RCC 7860 (cell line): ENCODE measurements around the gene CRYBB2.
"Not testable (repeated sequence)": the region's sequence is repeated elsewhere in the genome, so short reads cannot be mapped to it uniquely, and the experiment has no call there.

Source experiments
- DNase-seq: peaks from one replicate; pipeline ENCODE4 v3.0.0-alpha.2; 2015; ENCODE audit warnings: low spot score
- FAIRE-seq: peaks from 2 replicates; lab custom pipeline; 2012; peaks lifted over from hg19 to GRCh38; lab: Jason Lieb, UNC

Gene CRYBB2, protein sequence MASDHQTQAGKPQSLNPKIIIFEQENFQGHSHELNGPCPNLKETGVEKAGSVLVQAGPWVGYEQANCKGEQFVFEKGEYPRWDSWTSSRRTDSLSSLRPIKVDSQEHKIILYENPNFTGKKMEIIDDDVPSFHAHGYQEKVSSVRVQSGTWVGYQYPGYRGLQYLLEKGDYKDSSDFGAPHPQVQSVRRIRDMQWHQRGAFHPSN

DNA sequence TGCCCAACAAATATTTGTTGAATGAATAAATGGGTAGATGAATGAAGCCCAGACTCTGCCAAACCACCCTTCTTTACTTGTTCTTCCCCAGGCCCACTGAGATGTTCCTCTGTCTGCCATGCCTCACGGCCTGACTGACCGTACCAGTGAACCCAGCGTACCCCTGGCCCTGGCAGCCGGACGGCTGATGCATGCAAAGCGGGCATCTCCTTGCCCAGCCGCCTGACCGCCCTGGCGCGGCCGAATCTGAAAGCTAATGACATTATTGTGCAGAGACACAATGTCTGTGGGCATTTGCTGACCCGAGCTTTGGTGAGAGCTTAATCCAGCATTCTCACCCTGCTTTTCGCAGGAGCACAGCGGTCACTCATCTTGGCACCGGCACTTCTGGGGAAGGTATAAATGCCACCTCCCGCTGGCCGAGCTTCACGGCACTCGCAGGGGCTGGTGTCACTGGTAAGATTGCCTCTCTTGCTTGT, at the start of gene CRYBB2:
Gene CRYBB2, plus strand, starts transcription at position 429 of the 479 bp plus-strand sequence. CDS start 1,791 bp downstream, outside the sequence.
- FAIRE-seq (no peak), DNase-seq (no peak)

DNA sequence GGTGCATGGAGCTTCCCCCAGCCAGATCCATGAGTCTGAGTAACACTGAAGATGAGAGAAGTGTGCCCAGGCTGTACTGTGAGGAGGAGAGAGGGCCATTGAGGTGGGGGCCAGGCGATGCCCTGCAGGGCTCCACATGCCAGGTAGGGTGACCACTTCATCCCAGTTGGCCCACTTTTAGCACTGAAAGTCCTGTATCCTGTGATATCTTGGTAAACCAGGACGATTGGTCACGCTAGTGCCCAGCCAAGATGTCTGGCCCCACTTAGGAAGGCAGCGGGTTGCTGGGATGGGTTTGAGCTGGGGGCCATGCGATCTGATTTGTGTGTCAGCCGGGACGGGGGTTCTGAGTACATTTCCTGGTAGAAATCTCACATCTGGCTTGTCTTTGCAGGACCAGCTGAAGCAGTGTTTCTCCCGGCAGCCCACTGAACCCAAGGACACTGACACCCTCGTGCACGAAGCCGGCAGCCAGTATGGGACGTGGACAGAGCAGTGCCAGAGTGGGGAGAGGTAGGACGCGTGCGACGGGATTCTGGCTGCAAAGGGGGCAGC, 48.9 kb upstream of the CRYBB2 start:
- no peak for FAIRE-seq
- no peak for DNase-seq

DNA sequence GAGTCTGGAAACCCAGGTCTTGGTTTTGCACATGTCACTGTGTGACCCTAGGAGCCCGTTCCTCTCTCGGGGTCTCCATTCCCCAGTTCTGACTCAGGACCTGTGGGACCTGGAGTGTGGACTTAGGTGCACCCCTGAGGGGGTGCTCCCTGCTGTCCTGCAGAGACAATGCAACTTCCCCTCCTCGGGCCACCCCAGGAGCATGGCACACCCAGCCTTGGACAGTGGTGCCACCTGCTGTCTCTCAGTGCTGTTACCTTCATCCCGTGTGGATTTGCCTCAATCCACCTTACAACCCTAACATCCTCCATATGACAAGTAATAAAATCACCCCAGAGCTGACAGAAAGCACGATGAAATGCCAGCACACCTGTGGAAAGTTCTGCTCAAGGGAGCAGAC, 47.3 kb upstream of the CRYBB2 start:
- FAIRE-seq = no peak
- no peak for DNase-seq

DNA sequence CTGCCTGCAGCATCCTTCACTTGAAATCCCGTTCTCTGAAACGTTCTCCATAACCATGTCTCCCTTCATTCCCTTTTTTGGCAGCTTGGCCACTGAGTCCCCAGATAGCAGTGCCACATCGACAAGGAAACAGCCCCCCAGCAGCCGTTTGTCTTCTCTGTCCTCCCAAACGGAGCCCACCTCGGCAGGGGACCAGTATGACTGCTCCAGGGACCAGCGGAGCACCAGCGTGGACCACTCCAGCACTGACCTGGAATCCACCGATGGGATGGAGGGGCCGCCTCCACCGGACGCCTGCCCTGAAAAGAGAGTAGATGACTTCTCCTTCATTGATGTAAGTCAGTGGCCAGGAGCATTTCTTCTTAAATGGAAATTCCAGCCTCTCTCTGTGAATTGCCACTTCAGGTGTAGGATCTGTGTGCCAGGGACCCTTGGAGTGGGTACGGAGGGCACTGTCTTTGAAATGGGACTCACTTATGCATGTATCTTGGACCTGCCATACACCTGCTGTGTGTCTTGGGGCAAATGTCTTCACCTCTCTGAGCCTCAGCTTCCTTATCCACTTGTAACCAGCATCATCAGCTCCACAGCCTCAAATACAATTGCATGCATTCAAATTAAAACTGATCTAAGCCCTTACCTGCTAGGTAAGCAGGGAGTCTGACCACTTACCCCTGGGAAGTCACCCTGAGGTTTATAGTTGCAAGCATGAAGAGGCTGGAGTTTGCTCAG, 45.1 kb upstream of the CRYBB2 start:
- DNase-seq = no peak
- FAIRE-seq = no peak

DNA sequence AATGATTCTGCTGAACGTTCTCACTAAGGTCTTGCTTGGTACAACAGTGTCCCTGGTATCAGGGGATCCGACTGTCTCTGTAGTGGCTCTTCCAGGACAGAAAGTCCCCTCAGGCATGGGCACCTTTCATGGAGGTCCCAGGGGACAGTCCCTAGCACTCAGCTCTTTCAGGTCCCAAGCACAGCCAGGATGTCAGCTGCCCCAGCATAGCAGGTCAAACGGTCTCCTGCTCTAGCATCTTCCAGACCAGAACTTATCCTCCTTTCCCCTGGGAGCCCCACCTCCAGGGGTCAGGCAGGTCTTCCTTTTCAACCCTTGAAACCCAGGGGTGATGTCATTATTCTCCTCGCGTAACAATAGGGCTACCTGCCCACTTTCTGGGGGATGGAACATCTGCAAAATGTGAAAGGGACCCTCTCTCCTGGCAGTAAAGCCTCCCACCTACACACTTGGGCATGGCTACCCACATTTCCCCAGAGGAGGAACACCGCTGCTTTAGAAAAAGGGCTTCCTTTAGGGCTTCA, 44.5 kb upstream of the CRYBB2 start:
- FAIRE-seq (no peak), DNase-seq (no peak)

DNA sequence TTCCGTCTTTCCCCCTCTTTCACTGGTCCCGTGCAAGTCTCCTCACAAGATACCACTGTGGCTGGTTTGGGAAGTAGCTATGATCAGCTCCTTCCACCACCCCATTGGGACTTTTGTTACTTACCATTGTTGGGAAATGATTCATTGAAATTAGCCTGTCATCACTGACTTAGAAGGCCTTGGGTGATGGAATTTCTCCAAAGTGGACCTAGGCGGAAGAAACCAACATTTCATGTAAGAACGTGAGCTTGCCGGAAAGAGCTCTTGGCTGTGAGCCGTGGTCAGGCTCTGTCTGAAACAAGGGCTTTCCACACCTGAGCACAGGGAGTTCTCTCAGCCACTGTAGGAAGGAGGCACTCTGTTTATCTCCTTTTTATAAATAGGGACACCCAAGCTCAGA, 43.3 kb upstream of the CRYBB2 start:
- FAIRE-seq (no peak), DNase-seq (no peak)

DNA sequence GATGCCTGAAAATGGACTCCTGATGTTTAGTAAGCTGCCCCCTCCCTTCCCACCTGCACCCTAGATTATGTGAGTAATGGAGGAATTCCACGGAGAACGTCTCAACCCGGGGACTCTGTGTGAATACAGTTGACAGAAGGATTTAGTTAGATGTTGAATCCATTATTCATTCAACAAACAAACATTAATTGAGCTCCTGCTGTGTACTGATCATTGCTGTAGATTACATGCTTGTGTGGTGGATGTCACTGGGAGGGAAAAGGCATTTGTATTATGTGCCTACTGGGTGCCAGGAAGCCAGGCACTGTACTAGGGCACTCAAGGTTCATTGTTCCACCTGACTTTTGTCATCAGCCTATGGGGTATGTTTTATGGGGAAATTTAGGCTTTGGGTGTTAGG, 42.6 kb upstream of the CRYBB2 start:
- FAIRE-seq = no peak
- no peak for DNase-seq

DNA sequence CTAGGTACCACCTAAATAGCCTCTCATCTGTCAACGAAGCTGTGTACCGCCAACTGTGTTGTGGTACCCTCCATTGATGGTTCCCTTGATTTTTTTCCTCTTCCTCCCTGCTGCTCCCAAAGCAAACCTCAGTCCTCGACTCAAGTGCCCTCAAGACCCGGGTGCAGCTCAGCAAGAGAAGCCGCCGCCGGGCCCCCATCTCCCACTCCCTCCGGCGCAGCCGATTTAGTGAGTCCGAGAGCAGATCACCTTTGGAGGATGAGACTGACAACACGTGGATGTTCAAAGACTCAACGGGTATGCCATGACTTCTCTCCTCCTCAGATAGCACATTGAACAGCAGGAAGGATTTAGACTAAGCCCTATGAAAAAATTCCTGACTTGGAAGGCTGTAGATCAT, 42.2 kb upstream of the CRYBB2 start:
- FAIRE-seq (no peak), DNase-seq (no peak)

DNA sequence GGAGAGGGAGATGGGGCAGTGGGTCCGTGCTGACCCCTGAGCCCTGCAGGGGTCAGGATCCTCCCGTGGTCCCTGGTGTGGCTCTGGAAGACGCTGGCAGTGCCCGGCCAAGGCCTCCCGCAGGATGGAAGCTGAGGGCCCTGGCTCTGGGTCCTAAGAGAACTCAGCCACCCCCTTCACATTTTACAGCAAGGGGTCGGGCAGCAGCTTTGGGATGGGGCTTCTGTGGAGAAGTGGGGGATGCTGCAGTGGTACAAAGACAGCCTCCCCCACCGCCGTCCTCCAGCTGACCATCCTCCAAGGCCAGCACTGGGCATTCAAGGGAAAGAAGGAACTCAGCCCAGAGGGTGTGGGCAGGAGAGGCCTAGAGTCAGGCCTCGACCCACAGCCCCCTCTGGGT, 41.5 kb upstream of the CRYBB2 start:
- DNase-seq (no peak), FAIRE-seq (no peak)

DNA sequence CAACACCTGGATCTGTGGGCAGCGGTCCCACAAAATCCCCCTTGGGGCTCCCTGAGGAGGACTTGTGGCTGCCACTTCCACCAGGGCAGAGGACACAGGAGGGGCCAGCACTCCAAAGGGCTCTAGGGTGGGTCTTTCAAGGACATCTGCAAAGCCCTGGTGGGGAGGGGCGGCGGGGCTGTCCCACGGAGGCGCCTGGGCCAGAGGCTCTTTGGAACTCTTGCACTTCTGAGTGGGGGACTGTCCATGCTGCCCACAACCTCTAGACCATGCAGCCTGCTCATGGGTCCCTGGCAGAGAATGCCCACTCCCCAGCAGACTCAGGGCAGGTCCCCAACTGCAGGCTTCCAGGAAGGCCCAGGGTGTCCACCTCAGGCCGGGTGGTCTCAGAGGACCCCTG, 41.1 kb upstream of the CRYBB2 start:
- not testable (repeated sequence) for DNase-seq, FAIRE-seq

DNA sequence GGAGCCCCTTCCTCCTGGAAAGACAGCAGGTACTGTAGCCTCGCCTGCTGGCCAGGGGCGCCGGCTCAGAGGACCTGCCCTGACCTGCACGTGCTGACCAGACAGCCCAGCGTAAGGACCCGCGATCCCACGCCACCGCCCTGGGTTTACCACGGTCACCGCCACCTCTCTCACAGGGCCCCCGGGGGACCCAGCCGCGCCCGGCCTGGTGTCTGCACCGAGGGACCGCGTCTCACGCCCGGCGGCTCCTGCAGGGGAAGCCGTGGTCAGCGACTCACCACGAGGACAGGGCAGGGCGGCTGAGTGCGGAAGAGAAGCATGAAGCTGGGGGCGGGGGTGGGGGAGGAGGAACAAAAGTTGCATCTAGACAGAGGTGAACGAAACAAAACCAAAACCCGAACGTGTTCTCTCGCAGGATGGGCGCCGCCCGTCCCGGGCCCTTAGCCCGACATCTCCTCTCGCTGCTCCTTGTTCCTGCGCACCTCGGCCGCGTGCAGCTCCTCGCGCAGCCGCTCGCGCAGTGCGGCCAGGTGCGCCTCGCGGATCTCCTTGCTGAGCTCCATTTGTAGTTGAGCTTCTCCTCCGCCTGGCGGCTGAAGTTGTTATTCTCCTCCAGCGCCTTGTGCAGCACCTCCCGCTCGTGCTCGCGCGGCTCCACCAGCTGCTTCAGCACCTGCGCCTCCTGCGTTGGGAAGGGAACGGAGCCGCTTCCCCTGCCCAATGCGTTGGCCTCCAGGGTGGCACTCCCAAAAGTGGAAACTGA, 40.4 kb upstream of the CRYBB2 start:
- FAIRE-seq, DNase-seq: not testable (repeated sequence)

DNA sequence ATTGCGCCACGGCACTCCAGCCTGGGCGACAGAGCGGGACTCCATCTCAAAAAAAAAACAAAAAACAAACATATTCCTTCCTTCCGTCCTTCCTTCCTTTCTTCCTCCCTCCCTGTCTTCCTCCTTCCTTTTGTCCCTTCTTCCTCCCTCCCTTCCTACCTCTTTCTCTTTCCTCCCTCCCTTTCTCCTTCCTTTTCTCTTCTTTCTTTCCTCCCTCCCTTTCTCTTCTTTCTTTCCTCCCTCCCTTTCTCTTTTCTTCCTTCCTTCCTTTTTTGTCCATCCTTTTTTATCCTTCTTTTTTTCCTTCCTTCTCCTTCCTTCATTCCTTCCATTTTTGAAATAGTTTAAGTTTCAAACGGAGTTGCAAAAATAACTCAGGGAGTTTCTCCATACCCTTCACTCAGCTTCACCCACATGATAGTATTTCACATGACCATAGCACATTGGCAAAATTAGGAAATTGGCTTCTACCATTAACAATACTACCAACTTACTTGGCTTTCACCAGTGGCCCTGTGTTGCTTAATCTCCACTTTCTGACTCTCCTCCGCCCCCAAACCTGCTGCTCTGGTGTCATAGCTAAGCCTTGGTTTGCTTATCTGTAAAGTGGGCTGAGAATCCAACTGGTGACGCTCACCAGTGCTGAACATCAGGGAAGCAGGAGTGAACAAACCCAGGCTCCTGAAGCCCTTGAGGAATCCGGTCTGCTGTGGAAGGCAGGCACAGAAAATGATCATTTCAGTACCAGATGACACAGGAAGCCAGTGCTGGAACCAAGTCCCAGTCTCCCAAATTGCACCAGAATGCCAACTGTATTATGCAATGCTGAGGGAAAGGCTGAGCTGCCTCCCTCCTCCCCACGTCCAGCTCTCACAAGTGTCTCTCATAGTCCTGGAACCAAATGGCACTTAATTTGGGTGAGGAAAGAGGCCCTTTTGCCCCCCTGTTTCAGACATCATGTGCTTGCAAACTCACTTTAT, 37.0 kb upstream of the CRYBB2 start:
- FAIRE-seq (no peak), DNase-seq (no peak)

DNA sequence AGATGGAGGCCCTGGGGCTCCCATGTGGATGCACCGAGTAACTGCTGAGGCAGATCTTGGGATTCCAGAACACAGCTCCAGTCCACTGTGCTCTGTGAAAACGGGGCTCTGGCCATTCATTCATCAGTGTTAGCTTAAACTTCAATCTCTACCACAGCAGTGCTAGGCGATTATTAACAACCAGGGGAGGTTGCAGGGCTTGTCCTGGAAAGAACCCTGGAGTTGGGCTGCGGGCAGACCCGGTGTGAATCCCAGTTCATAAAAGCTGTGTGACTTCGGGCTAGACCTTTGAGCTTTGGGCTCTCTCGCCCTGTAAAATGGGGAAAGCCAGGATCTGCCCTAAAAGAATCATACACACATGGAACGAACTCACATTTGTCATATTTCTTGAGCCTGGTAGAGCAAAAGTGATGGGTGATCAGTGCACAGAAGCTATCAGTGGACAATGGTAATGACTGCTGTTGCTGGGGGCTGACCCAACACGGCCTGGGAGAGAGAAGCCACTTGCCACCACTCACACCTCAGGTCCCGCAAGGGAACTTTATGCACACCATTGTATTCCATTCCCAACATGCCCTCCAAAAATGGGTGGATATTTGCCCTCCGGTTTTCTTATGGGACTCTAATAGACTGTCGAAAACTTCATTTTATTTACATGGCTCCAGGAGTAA, 35.4 kb upstream of the CRYBB2 start:
- DNase-seq (no peak), FAIRE-seq (no peak)

DNA sequence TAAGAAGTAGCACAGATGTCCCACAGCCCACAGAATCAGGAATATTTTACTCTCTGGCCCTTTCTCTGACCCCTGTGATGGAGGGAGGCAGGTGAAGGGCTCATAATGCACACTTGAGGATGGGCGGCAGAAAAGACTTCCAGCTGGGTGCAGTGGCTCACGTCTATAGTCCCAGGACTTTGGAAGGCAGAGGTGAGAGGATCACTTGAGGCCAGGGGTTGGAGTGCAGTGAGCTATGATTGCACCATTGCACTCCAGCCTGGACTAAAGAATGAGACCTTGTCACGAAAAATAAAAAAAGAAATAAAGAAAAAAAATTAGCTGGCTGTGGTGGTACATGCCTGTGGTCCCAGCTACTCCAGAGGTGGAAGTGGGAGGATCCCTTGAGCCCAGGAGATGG, 33.3 kb upstream of the CRYBB2 start:
- no peak for FAIRE-seq
- DNase-seq = no peak

DNA sequence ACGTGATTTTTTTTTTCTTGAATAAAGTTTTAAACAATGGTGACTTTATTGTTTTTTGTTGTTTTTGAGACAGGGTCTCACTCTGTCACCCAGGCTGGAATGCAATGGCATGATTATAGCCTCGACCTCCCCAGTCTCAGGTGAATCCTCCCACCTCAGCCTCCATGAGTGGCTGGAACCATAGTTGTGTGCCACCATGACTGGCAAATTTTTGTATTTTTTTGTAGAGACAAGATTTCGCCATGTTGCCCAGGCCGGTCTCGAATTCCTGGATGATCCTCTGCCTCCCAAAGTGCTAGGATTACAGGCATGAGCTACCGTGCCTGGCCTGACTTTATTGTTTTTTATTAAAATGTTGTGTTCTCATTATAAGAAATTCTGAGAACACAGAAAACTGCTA, 32.0 kb upstream of the CRYBB2 start:
- DNase-seq (no peak), FAIRE-seq (no peak)

DNA sequence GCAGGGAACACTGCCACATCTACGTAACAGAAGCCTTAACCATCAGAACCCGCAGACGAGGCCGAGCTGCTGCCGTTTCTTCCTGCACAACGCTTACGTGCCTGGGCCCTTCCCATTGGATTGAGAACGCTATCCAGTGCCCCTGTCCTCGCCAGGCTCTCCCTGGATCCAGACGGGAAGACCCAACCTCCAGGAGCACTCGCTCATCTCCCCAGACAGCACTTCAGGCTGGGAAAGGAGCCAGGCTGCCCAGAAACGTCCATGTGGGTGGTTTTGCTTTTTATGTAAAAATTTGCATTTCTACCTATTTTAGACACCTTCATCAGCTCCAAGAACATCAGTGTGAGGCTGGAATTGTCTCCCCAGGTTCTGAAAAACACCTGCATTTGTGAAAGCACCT, 27.0 kb upstream of the CRYBB2 start:
- FAIRE-seq (no peak), DNase-seq (no peak)

DNA sequence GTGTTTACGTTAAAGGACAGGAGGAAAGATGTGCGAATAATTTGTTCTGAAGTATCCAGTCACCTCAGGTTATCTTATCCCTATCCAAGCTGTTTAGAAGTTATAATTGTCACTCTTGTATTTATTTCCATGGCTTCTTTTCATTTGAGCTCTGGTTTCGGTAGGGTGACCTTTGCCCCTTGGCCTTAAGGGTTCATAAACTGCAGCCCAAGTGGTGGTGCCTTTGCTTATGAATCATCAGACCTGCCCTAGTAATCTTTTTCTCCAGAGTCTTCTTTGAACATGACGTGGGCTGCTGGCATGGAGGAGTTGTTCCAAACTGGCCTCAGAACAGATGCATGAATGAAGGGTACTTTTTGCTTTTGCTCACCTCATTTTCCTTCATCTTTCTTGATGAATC, 26.3 kb upstream of the CRYBB2 start:
- FAIRE-seq (no peak), DNase-seq (no peak)

DNA sequence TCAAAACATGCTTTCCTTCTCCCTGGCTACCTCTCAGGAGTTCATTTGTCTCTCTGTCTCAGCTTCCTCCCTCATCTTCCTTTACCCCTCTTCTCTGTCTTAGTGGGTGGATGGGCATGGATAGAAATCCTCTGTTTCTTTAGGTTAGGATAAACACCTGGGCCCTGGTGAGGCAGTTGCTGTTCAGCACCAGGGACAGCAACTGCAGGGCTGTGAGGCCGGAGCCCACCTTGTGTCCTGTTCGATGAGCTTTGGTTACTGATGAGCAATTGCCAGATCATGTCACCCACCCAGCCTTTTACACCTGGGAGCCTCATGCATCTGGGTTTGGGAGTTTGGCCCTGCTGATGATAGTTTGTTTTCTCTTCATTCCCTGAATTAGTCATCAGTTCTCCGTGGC, 25.9 kb upstream of the CRYBB2 start:
- FAIRE-seq = no peak

DNA sequence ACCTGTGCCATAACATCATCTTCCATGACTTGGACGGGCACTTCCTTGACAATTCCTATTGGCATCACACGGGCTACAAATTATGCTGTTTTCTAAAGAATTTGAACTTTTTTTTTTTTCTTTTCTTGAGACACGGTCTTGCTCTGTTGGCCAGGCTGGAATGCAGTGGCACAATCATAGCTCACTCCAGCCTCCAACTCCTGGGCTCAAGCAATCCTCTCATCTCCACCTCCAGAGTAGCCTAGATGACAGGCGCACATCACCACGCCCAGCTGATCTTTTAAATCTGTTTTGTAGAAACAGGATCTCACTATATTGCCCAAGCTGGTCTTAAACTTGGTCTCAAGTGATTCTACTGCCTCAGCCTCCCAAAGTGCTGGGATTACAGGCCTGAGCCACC, 23.1 kb upstream of the CRYBB2 start:
- FAIRE-seq (no peak), DNase-seq (no peak)

More for the DNA sequence above, 25.9 kb upstream of the CRYBB2 start:
- no peak for DNase-seq

DNA sequence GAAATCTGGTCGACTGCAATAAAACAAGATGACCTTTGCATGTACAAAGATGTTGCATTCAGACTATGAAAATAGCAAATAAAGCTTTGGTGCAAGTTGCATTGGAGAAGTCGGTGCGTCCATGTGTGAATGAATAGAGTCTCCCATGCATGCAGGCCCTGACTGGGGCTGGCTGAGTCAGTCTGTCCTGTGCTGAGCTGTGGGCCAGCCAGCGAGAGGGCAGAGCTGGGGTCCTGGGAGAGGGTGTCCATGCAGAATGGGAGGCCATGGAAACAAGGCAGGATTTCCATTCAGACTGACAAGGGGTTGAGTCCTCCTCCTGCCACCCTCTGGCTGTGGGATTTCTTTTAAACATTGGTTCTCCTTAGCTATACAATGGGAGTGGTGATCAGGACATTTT, 22.1 kb upstream of the CRYBB2 start:
- no peak for FAIRE-seq
- DNase-seq = no peak
